Ishikawa (cell line): ENCODE results near the gene SNAI3.

ENCODE experiments used
- CEBPB ChIP-seq: IDR thresholded peaks from 2 replicates; pipeline ENCODE4 v1.6.1; 2012
- CREB1 ChIP-seq: IDR thresholded peaks from 2 replicates; pipeline ENCODE4 v1.6.1; 2012; ENCODE audit warnings: low read depth
- EGR1 ChIP-seq: IDR thresholded peaks from 2 replicates; pipeline ENCODE4 v1.6.1; 2012
- EP300 ChIP-seq: IDR thresholded peaks from 2 replicates; pipeline ENCODE4 v1.6.1; 2012; ENCODE audit warnings: borderline replicate concordance
- FOXM1 ChIP-seq: IDR thresholded peaks from 2 replicates; pipeline ENCODE4 v1.6.1; 2012; ENCODE audit warnings: low read depth, borderline replicate concordance
- NFIC ChIP-seq: IDR thresholded peaks from 2 replicates; pipeline ENCODE4 v1.6.1; 2012
- RAD21 ChIP-seq: IDR thresholded peaks from 2 replicates; pipeline ENCODE4 v1.6.1; 2012; ENCODE audit warnings: low read depth
- REST ChIP-seq: IDR thresholded peaks from 2 replicates; pipeline ENCODE4 v1.6.1; 2012; ENCODE audit warnings: low read depth, mild to moderate bottlenecking
- TAF1 ChIP-seq: IDR thresholded peaks from 2 replicates; pipeline ENCODE4 v1.6.1; 2012; ENCODE audit warnings: low read depth, mild to moderate bottlenecking
- TCF12 ChIP-seq: IDR thresholded peaks from 2 replicates; pipeline ENCODE4 v1.6.1; 2012; ENCODE audit warnings: low read depth
- TEAD4 ChIP-seq: IDR thresholded peaks from 2 replicates; pipeline ENCODE4 v1.6.1; 2012
- YY1 ChIP-seq: IDR thresholded peaks from 2 replicates; pipeline ENCODE4 v1.6.1; 2012; ENCODE audit warnings: low read depth
- ZBTB7A ChIP-seq: IDR thresholded peaks from 2 replicates; pipeline ENCODE4 v1.6.1; 2012; ENCODE audit warnings: low read depth
- TF ChIP-seq, protein P1 (sequence below): IDR thresholded peaks from 2 replicates; pipeline ENCODE4 v1.6.1; 2012
- TF ChIP-seq, protein P2 (sequence below): IDR thresholded peaks from 2 replicates; pipeline ENCODE4 v1.6.1; 2012

Gene SNAI3

DNA sequence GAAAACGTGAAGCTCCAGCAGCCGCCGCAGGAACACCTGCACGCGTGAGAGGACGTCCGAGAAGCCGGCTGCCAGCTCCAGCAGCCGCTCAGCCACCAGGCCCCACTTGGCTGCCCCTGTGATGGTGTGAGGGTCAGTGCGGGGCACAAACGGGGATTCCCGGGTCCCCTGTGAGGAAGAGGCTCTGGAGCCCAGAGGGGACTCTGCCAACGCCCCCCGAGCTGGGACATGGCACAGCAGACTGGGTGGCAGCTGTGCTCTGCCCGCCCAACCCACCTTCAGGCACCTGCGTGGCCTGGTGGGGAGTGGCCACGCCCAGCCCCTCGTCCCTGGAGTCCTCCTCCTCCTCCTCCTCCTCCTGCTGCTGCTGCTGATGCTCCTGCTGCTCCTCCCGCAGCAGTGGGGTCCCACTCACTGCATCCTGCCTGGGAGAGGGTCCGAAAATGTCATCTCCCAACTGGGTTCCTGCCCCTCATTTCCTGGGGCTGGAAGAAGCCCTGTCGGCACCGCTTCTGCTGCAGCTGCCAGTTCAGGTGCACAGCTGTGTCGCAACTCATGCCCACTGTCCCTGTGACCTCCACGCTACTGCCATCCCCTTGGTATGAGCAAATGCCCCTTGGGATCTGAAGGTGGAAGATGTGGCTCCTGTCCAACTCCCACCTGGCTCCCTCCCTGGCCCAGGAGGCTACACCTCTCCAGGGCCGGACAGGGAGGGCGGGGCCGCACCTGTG lies 47.5 kb upstream of the SNAI3 start:
- TF ChIP-seq REST (no peak), NFIC (no peak), RAD21 (no peak), CREB1 (no peak), TCF12 (no peak), YY1 (no peak), FOXM1 (no peak), ZBTB7A (no peak), CEBPB (no peak), TAF1 (no peak), EP300 (no peak), EGR1 (no peak), TEAD4 (no peak)
- TF ChIP-seq, protein P1, sequence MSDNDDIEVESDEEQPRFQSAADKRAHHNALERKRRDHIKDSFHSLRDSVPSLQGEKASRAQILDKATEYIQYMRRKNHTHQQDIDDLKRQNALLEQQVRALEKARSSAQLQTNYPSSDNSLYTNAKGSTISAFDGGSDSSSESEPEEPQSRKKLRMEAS = no peak
- TF ChIP-seq, protein P2, sequence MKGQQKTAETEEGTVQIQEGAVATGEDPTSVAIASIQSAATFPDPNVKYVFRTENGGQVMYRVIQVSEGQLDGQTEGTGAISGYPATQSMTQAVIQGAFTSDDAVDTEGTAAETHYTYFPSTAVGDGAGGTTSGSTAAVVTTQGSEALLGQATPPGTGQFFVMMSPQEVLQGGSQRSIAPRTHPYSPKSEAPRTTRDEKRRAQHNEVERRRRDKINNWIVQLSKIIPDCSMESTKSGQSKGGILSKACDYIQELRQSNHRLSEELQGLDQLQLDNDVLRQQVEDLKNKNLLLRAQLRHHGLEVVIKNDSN = no peak

DNA sequence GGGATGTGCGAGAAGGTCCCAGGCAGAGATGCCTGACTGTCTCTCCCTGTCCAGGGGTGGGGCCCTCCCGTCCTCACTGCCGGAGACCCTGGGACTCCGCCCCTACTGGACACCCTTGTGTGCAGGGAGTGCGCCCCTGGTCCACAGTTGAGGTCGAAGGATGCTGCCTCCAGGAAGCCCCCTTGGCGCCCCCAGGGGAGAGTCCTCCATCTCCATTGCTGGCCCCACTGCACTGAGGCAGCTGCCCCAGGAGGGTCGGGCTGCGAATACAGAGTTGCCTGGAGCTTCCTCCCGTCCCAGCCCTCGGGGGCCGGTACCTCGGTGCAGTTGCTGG lies 46.6 kb upstream of the SNAI3 start:
- peak; percentile 17; the same call in 1 of the 2 replicates for TF ChIP-seq ZBTB7A
- TF ChIP-seq, protein P2 = no peak

DNA sequence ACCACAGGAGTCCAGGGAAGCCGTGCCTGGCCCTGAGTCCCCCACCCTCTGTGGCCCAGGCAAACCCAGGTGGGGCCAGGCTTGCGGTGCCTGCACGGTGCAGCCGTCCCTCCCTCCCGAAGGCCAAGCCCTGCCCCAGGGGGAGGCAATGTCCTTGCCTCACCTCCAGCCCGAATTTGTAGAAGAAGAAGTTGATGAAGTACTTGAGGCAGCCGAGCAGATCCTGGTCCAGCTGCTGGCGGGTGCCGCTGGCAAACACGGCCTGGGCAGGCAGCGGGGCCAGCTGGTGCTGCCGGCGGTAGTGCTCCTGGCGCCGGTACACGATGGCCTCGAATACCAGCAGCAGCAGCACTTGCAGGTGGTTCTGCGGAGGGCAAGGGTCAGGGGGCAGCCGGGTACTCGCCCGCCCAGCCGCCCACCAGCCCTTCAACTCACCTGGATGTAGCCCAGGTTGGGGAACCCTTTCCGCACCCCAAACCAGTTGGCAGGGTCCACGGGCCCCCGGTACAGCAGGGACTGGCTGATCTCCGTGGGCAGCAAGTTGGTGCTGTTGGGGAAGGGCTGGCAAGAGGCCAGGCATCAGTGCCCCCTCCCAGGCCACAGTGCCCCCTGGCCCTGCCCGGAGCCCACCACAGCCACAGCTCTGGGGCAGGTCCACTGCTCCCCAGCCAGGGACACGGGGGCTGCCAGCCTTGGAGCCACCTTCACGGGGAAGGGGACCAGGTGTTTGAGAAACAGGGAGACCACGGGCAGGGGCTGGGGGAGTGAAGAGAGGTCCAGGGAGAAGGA lies 46.1 kb upstream of the SNAI3 start:
- TF ChIP-seq, protein P2 = no peak
- TF ChIP-seq TCF12 (no peak), EP300 (no peak), ZBTB7A (peak; percentile 24; the same call in 1 of the 2 replicates), TAF1 (no peak), RAD21 (no peak)

- TF ChIP-seq CREB1 = no peak
Observed at GRCh38 chr16:88731699-88732098, 45.4 kb upstream of the SNAI3 start.

- no peak for TF ChIP-seq RAD21
- no peak for TF ChIP-seq TEAD4
- TF ChIP-seq YY1 = no peak
- TF ChIP-seq, protein P1 = no peak
- TF ChIP-seq, protein P2 = no peak
- TF ChIP-seq NFIC = no peak
- TF ChIP-seq EP300 = no peak
- TF ChIP-seq CREB1 = no peak
- no peak for TF ChIP-seq REST
- TF ChIP-seq ZBTB7A = no peak
- TF ChIP-seq CEBPB = no peak
- no peak for TF ChIP-seq TCF12
- no peak for TF ChIP-seq EGR1
- no peak for TF ChIP-seq FOXM1
- TF ChIP-seq TAF1 = no peak
Observed at GRCh38 chr16:88730632-88731607, 44.6 kb upstream of the SNAI3 start.
